Central memory CD8-positive, alpha-beta T cell (primary cell): Measurements from ENCODE around the gene GAGE12F.
"Not testable (repeated sequence)": the region's sequence is repeated elsewhere in the genome, so short reads cannot be mapped to it uniquely, and the experiment has no call there.

ENCODE experiments used
- ATAC-seq: fragments of 150-1000 bp; cut with Tn5 transposase; replicated peaks from 2 replicates; pipeline ENCODE4 v1.10.0; 2022; ENCODE audit warnings: mild to moderate bottlenecking, moderate FRiP score, moderate number of reproducible peaks; ENCODE audit not compliant: poor library complexity, severe bottlenecking; ENCODE audit errors: extremely low read depth
- DNase-seq, 2 donors: peaks; one replicate each; pipeline ENCODE4 v3.0.0; 2021; ENCODE audit warnings: low spot score in 2 of 2
- H3K27ac Mint-ChIP-seq: one replicate; pipeline ENCODE4 v1.8.0; 2022; ENCODE audit warnings: low read depth, mild to moderate bottlenecking, moderate library complexity, mixed read lengths
- H3K27me3 Mint-ChIP-seq: one replicate; pipeline ENCODE4 v1.8.0; 2022; ENCODE audit warnings: mixed read lengths
- H3K36me3 Mint-ChIP-seq: one replicate; pipeline ENCODE4 v1.8.0; 2022; ENCODE audit warnings: mild to moderate bottlenecking, moderate library complexity, mixed read lengths; ENCODE audit not compliant: insufficient read depth
- H3K4me1 Mint-ChIP-seq: one replicate; pipeline ENCODE4 v1.8.0; 2022; ENCODE audit warnings: mixed read lengths
- H3K4me3 Mint-ChIP-seq: one replicate; pipeline ENCODE4 v1.8.0; 2022; ENCODE audit warnings: mild to moderate bottlenecking, moderate library complexity, mixed read lengths
- H3K9me3 Mint-ChIP-seq: one replicate; pipeline ENCODE4 v1.8.0; 2022; ENCODE audit warnings: mixed read lengths

Gene GAGE12F

GRCh38 chrX:49560542-49560941, at the start of gene GAGE12F:
Gene GAGE12F, plus strand, starts transcription at chrX:49560842. Its CDS starts 1,155 bp downstream, at chrX:49561997.
- H3K27ac Mint-ChIP-seq, H3K4me3 Mint-ChIP-seq, DNase-seq, ATAC-seq, H3K36me3 Mint-ChIP-seq, H3K27me3 Mint-ChIP-seq, H3K9me3 Mint-ChIP-seq, H3K4me1 Mint-ChIP-seq: not testable (repeated sequence)

GRCh38 chrX:49531877-49532276, 28.8 kb upstream of the GAGE12F start, which contains the start of gene GAGE12C:
Gene GAGE12C, plus strand, starts transcription at chrX:49532177. Its CDS starts 1,155 bp downstream, at chrX:49533332.
- H3K27ac Mint-ChIP-seq, DNase-seq, H3K4me3 Mint-ChIP-seq, H3K4me1 Mint-ChIP-seq, H3K36me3 Mint-ChIP-seq, H3K27me3 Mint-ChIP-seq, H3K9me3 Mint-ChIP-seq, ATAC-seq: not testable (repeated sequence)

- not testable (repeated sequence) for H3K9me3 Mint-ChIP-seq, H3K4me3 Mint-ChIP-seq, H3K36me3 Mint-ChIP-seq, H3K27me3 Mint-ChIP-seq, ATAC-seq, H3K4me1 Mint-ChIP-seq, DNase-seq, H3K27ac Mint-ChIP-seq
Measured at GRCh38 chrX:49541433-49541832, 19.2 kb upstream of the GAGE12F start, which contains the start of gene GAGE12D. Gene GAGE12D, plus strand, starts transcription at chrX:49541733. Its CDS starts 1,155 bp downstream, at chrX:49542888.

GRCh38 chrX:49550989-49551388, 9.7 kb upstream of the GAGE12F start, which contains the start of gene GAGE12E:
Gene GAGE12E, plus strand, starts transcription at chrX:49551289. Its CDS starts 1,155 bp downstream, at chrX:49552444.
- H3K27ac Mint-ChIP-seq, H3K9me3 Mint-ChIP-seq, H3K36me3 Mint-ChIP-seq, H3K4me1 Mint-ChIP-seq, DNase-seq, H3K27me3 Mint-ChIP-seq, ATAC-seq, H3K4me3 Mint-ChIP-seq: not testable (repeated sequence)

GRCh38 chrX:49568728-49569127, 8.1 kb downstream of the GAGE12F start:
- peak in 1 of 2 donors; percentile 0 for DNase-seq
- H3K27ac Mint-ChIP-seq, H3K36me3 Mint-ChIP-seq: not testable (repeated sequence)

GRCh38 chrX:49569152-49569551, 8.5 kb downstream of the GAGE12F start:
- not testable (repeated sequence) for H3K4me3 Mint-ChIP-seq, ATAC-seq, DNase-seq, H3K27ac Mint-ChIP-seq, H3K36me3 Mint-ChIP-seq, H3K4me1 Mint-ChIP-seq, H3K27me3 Mint-ChIP-seq, H3K9me3 Mint-ChIP-seq

More at GRCh38 chrX:49568728-49569127, 8.1 kb downstream of the GAGE12F start:
- H3K27me3 Mint-ChIP-seq, H3K4me1 Mint-ChIP-seq, ATAC-seq, H3K4me3 Mint-ChIP-seq, H3K9me3 Mint-ChIP-seq: not testable (repeated sequence)

GRCh38 chrX:49570100-49570499, 9.5 kb downstream of the GAGE12F start, which contains the start of gene GAGE12G:
Gene GAGE12G, plus strand, starts transcription at chrX:49570400. Its CDS starts 1,155 bp downstream, at chrX:49571555.
- not testable (repeated sequence) for ATAC-seq, DNase-seq, H3K36me3 Mint-ChIP-seq, H3K9me3 Mint-ChIP-seq, H3K27me3 Mint-ChIP-seq, H3K4me3 Mint-ChIP-seq, H3K4me1 Mint-ChIP-seq, H3K27ac Mint-ChIP-seq

- not testable (repeated sequence) for H3K36me3 Mint-ChIP-seq
Measured at GRCh38 chrX:49579649-49580048, 19.0 kb downstream of the GAGE12F start, which contains the start of gene GAGE12H. Gene GAGE12H, plus strand, starts transcription at chrX:49579949. Its CDS starts 1,155 bp downstream, at chrX:49581104.

GRCh38 chrX:49589196-49589595, 28.6 kb downstream of the GAGE12F start, which contains the start of gene GAGE2A:
Gene GAGE2A, plus strand, starts transcription at chrX:49589496. Its CDS starts 1,155 bp downstream, at chrX:49590651.
- H3K4me1 Mint-ChIP-seq, DNase-seq, ATAC-seq, H3K27me3 Mint-ChIP-seq, H3K9me3 Mint-ChIP-seq, H3K36me3 Mint-ChIP-seq, H3K27ac Mint-ChIP-seq, H3K4me3 Mint-ChIP-seq: not testable (repeated sequence)

More at GRCh38 chrX:49579649-49580048, 19.0 kb downstream of the GAGE12F start, which contains the start of gene GAGE12H:
- not testable (repeated sequence) for DNase-seq, H3K9me3 Mint-ChIP-seq, ATAC-seq, H3K27me3 Mint-ChIP-seq, H3K4me1 Mint-ChIP-seq, H3K27ac Mint-ChIP-seq, H3K4me3 Mint-ChIP-seq

GRCh38 chrX:49589769-49590478, 29.3 kb downstream of the GAGE12F start:
- not testable (repeated sequence) for ATAC-seq, H3K9me3 Mint-ChIP-seq, H3K27me3 Mint-ChIP-seq, H3K27ac Mint-ChIP-seq, H3K4me3 Mint-ChIP-seq, DNase-seq, H3K36me3 Mint-ChIP-seq, H3K4me1 Mint-ChIP-seq

GRCh38 chrX:49590488-49590887, 29.8 kb downstream of the GAGE12F start:
- H3K27ac Mint-ChIP-seq, H3K27me3 Mint-ChIP-seq, DNase-seq, H3K36me3 Mint-ChIP-seq, H3K4me3 Mint-ChIP-seq, H3K4me1 Mint-ChIP-seq, ATAC-seq, H3K9me3 Mint-ChIP-seq: not testable (repeated sequence)

GRCh38 chrX:49598720-49599119, 38.1 kb downstream of the GAGE12F start, which contains the start of gene GAGE1:
Gene GAGE1, plus strand, starts transcription at chrX:49599020. Its CDS starts 1,155 bp downstream, at chrX:49600175.
- not testable (repeated sequence) for DNase-seq, H3K27ac Mint-ChIP-seq, ATAC-seq, H3K4me1 Mint-ChIP-seq, H3K4me3 Mint-ChIP-seq, H3K27me3 Mint-ChIP-seq, H3K9me3 Mint-ChIP-seq, H3K36me3 Mint-ChIP-seq
